Cerebellar cortex (tissue), 1 donor: ENCODE data around the gene KCNQ1OT1.

Experiments used
- DNase-seq: peaks from one replicate; pipeline ENCODE4 v3.0.0-alpha.2; 2015; ENCODE audit warnings: low spot score

Gene KCNQ1OT1

GRCh38 chr11:2594267-2594666 is 105.5 kb downstream of the KCNQ1OT1 start:
- DNase-seq, result no peak

- DNase-seq, result no peak
Measured at GRCh38 chr11:2593393-2593950, 106.3 kb downstream of the KCNQ1OT1 start.

- no peak for DNase-seq
Measured at GRCh38 chr11:2592559-2593392, 107.0 kb downstream of the KCNQ1OT1 start.

- no peak for DNase-seq
Measured at GRCh38 chr11:2591805-2592204, 108.0 kb downstream of the KCNQ1OT1 start.

GRCh38 chr11:2590965-2591754 is 108.6 kb downstream of the KCNQ1OT1 start:
- no peak for DNase-seq

GRCh38 chr11:2590131-2590964 is 109.4 kb downstream of the KCNQ1OT1 start:
- no peak for DNase-seq

- no peak for DNase-seq
Measured at GRCh38 chr11:2589538-2589934, 110.3 kb downstream of the KCNQ1OT1 start.

GRCh38 chr11:2588809-2589537 is 110.8 kb downstream of the KCNQ1OT1 start:
- DNase-seq, result no peak

- no peak for DNase-seq
Measured at GRCh38 chr11:2587976-2588748, 111.6 kb downstream of the KCNQ1OT1 start.

- no peak for DNase-seq
Measured at GRCh38 chr11:2587132-2587930, 112.5 kb downstream of the KCNQ1OT1 start.

- DNase-seq, result no peak
Measured at GRCh38 chr11:2586793-2587131, 113.0 kb downstream of the KCNQ1OT1 start.

GRCh38 chr11:2586087-2586792 is 113.6 kb downstream of the KCNQ1OT1 start:
- DNase-seq, result no peak

- DNase-seq, result no peak
Measured at GRCh38 chr11:2585566-2586086, 114.2 kb downstream of the KCNQ1OT1 start.

- DNase-seq, result no peak
Measured at GRCh38 chr11:2584812-2585565, 114.8 kb downstream of the KCNQ1OT1 start.

GRCh38 chr11:2584434-2584811 is 115.4 kb downstream of the KCNQ1OT1 start:
- no peak for DNase-seq

GRCh38 chr11:2583605-2583958 is 116.2 kb downstream of the KCNQ1OT1 start:
- no peak for DNase-seq

- no peak for DNase-seq
Measured at GRCh38 chr11:2582946-2583604, 116.7 kb downstream of the KCNQ1OT1 start.
